ENCODE data around the gene PCDHGB4. TPM values are rescaled to one million over a fixed set of nuclear protein-coding genes. Genes with fewer than 3 reads are reported as not detected.
"Not testable (repeated sequence)": the region's sequence is repeated elsewhere in the genome, so short reads cannot be mapped to it uniquely, and the experiment has no call there.

Gene PCDHGB4
- total RNA-seq, 2 donors from 2014 or later: 3.6 to 4.9 TPM

- Histone ChIP-seq H3K4me3 (no peak within 1 kb of the TSS), H3K36me3 (replicated peaks in 1 of 2; ENCODE audit: insufficient read depth in 1 of 2, low read depth in 2 of 2) (no peaks in the 10 kb centered on the region), H3K9me3 (peaks cover 0 to 43% (median 4%) of the 10 kb centered on the region in 3 donors), H3K27me3 (no peaks in the 10 kb centered on the region), H3K4me1 (no peaks in the 10 kb centered on the region), H3K27ac (no peak within 1 kb of the TSS)
- ATAC-seq (peak; percentile 40), DNase-seq (peak in 2 of 4 donors; percentile 26 to 44)
- 21 to 25% methylated on average over 9 of the region's 9 CpGs for WGBS, 2 donors
- TF ChIP-seq POLR2A (IDR thresholded peaks at IDR 0.05): no peak
- TF ChIP-seq CTCF (IDR thresholded peaks at IDR 0.05): peak in 5 of 7 experiments; percentile 18 to 36 (median 34)
- intact Hi-C loops (cut with DNase I): no loop called here
Measured at GRCh38 chr5:141343242-141343952, 44.1 kb upstream of the PCDHGB4 start, which contains the start of gene PCDHGA3. PCDHGA3 (plus strand) TSS chr5:141343829; CDS start chr5:141344034, 205 bp downstream.

- H3K4me3 ChIP-seq: no peak overlapping the region
- H3K4me1 ChIP-seq: no peaks in the 10 kb centered on the region
- no peak for TF ChIP-seq POLR2A (IDR thresholded peaks at IDR 0.05)
- no peak for TF ChIP-seq CTCF (IDR thresholded peaks at IDR 0.05)
- WGBS, 2 donors: 21 to 30% methylated on average over 30 to 31 of the region's 31 CpGs
- no peaks in the 10 kb centered on the region for H3K27me3 ChIP-seq
- no peaks in the 10 kb centered on the region for H3K36me3 ChIP-seq (replicated peaks in 1 of 2; ENCODE audit: insufficient read depth in 1 of 2, low read depth in 2 of 2)
- H3K9me3 ChIP-seq: peaks cover 0 to 38% (median 4%) of the 10 kb centered on the region in 3 donors
- no peak for ATAC-seq
- intact Hi-C loops (cut with DNase I): no loop called here
- no peak overlapping the region for H3K27ac ChIP-seq
- DNase-seq: no peak
Measured at GRCh38 chr5:141343953-141344463, 43.5 kb upstream of the PCDHGB4 start.

DNA sequence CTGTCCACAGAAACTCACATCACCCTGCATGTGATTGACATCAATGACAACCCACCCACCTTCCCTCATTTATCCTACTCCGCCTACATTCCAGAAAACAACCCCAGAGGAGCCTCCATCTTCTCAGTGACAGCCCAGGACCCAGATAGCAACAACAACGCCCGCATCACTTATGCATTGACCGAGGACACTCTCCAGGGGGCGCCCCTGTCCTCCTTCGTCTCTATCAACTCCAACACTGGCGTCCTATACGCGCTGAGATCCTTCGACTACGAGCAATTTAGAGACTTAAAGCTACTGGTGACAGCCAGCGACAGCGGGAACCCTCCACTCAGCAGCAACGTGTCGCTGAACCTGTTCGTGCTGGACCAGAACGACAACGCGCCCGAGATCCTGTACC lies 42.2 kb upstream of the PCDHGB4 start:
- intact Hi-C loops (cut with DNase I): no loop called here
- WGBS, 2 donors: 24 to 48% methylated on average over 16 to 20 of the region's 20 CpGs
- no peak for ATAC-seq
- TF ChIP-seq CTCF (IDR thresholded peaks at IDR 0.05): no peak
- TF ChIP-seq POLR2A (IDR thresholded peaks at IDR 0.05): no peak
- no peak overlapping the region for H3K4me3 ChIP-seq
- H3K27me3 ChIP-seq: no peaks in the 10 kb centered on the region
- H3K4me1 ChIP-seq: no peaks in the 10 kb centered on the region
- no peaks in the 10 kb centered on the region for H3K36me3 ChIP-seq (replicated peaks in 1 of 2; ENCODE audit: insufficient read depth in 1 of 2, low read depth in 2 of 2)
- H3K27ac ChIP-seq: no peak overlapping the region
- peaks cover 0 to 30% (median 4%) of the 10 kb centered on the region in 3 donors for H3K9me3 ChIP-seq
- no peak for DNase-seq

DNA sequence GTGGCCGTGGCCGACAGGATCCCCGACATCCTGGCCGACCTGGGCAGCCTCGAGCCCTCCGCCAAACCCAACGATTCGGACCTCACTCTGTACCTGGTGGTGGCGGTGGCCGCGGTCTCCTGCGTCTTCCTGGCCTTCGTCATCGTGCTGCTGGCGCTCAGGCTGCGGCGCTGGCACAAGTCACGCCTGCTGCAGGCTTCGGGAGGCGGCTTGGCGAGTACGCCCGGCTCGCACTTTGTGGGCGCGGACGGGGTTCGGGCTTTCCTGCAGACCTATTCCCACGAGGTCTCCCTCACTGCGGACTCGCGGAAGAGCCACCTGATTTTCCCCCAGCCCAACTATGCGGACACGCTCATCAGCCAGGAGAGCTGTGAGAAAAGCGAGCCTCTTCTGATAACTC lies 41.5 kb upstream of the PCDHGB4 start:
- H3K27ac ChIP-seq; H3K4me3 ChIP-seq; H3K36me3 ChIP-seq (replicated peaks in 1 of 2; ENCODE audit: insufficient read depth in 1 of 2, low read depth in 2 of 2); intact Hi-C loops (cut with DNase I); DNase-seq; H3K4me1 ChIP-seq; ATAC-seq; H3K27me3 ChIP-seq: not testable (repeated sequence)
- 24 to 39% methylated on average over 8 to 24 of the region's 35 CpGs for WGBS, 2 donors
- H3K9me3 ChIP-seq: peaks cover 0 to 30% (median 4%) of the 10 kb centered on the region in 3 donors

DNA sequence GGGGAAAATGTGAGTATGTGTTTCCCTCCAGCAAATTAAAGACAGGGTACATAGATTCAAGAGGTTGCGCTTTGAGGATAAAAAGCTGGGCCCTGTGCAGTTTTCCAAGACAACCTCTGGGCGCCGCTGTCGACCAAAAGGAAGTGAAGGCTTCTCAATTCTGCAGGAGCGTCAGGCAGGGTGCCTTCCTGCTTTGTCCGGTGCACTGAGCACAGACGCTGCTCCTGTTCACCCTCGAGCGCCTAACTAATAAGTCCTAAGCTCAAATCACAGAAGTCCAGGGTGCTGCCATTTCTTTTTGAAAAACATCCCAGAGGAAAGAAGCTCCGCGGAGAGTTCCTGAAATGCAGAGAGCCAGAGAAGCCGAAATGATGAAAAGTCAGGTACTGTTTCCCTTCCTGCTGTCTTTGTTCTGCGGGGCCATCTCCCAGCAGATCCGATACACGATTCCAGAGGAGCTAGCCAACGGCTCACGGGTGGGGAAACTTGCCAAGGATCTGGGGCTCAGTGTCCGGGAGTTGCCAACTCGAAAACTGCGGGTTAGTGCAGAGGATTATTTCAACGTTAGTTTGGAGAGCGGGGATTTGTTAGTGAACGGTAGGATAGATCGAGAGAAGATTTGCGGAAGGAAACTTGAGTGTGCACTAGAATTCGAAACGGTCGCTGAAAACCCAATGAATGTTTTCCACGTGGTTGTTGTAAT lies 37.4 kb upstream of the PCDHGB4 start, which contains the start of gene PCDHGB1:
Gene PCDHGB1, plus strand, starts transcription at position 183 of the 703 bp plus-strand sequence. Its CDS starts 162 bp downstream, at position 345.
- Histone ChIP-seq H3K4me1 (no peaks in the 10 kb centered on the region), H3K27ac (no peak within 1 kb of the TSS), H3K4me3 (no peak within 1 kb of the TSS), H3K9me3 (peaks cover 0 to 47% (median 2%) of the 10 kb centered on the region in 3 donors), H3K36me3 (replicated peaks in 1 of 2; ENCODE audit: insufficient read depth in 1 of 2, low read depth in 2 of 2) (no peaks in the 10 kb centered on the region), H3K27me3 (no peaks in the 10 kb centered on the region)
- TF ChIP-seq POLR2A (IDR thresholded peaks at IDR 0.05): no peak
- TF ChIP-seq CTCF (IDR thresholded peaks at IDR 0.05): peak in 6 of 7 experiments; percentile 13 to 41 (median 38)
- intact Hi-C loops (cut with DNase I): no loop called here
- WGBS, 2 donors: 13 to 30% methylated on average over 29 of the region's 29 CpGs
- ATAC-seq: peak; percentile 45
- DNase-seq: peak; percentile 31 to 54 (median 46)

Data from body of pancreas (tissue), 4 donors.